K562 (cell line): ENCODE results near the gene ACER3. TPM values are rescaled to one million over a fixed set of nuclear protein-coding genes. Genes with fewer than 3 reads are reported as not detected.

Source experiments
- ATAC-seq: fragments of 200-7000 bp; cut with Tn5 transposase; 3 replicates; pipeline ENCODE4 v1.9.1; 2020; ENCODE audit warnings: moderate library complexity
- BruUV-seq: library from RNA; stranded (reverse); fragments of 400-500 nt; replicated peaks from 2 replicates; lab custom pipeline; 2021; lab: Mats Ljungman, UMichigan
- CTCF ChIA-PET: fragments of 300-600 bp; formaldehyde crosslinking; extraction: SDS; loops from one replicate; lab custom pipeline; 2021; ENCODE audit warnings: low intra/inter-chr PET ratio; lab: Yijun Ruan, JAX
- POLR2A ChIA-PET: fragments of 300-600, 350-650 bp; sonication (Branson Sonifier 250); formaldehyde crosslinking; extraction: SDS; loops from one replicate; lab custom pipeline; 2021; ENCODE audit warnings: antibody characterized with exemption, inconsistent platforms; lab: Yijun Ruan, JAX
- DNase-seq, 4 experiments: peaks; one replicate each; pipeline versions ENCODE4 v3.0.0 to v3.0.0-alpha.2; 2011 to 2018; ENCODE audit warnings: low spot score in 3 of 4, mixed read lengths in 3 of 4; ENCODE audit errors: extremely low read depth in 1 of 4
- FAIRE-seq: peaks from 2 replicates; lab custom pipeline; 2011; peaks lifted over from hg19 to GRCh38; lab: Jason Lieb, UNC
- H2AFZ ChIP-seq: 2 replicates; pipeline ENCODE4 v1.6.0; 2011; ENCODE audit warnings: low read depth, low read length, control low read depth, inconsistent platforms
- H3K27ac ChIP-seq: fragments of 200-600 bp; 3 replicates; pipeline ENCODE4 v1.8.0; 2011; ENCODE audit warnings: low read depth, mild to moderate bottlenecking, control low read depth, inconsistent platforms, low read length, moderate library complexity, mixed read lengths; ENCODE audit errors: extremely low read depth
- H3K27me3 ChIP-seq, 2 experiments: fragments of 300-600 bp in 1 of 2; 2 replicates in 1 of 2; 3 replicates in 1 of 2; pipeline versions ENCODE4 v1.6.0 to v1.8.0; 2011; ENCODE audit warnings: inconsistent platforms in 2 of 2, low read length in 2 of 2, mild to moderate bottlenecking in 1 of 2, mixed read lengths in 1 of 2, moderate library complexity in 1 of 2; ENCODE audit not compliant: control insufficient read depth in 2 of 2, insufficient read depth in 2 of 2
- H3K36me3 ChIP-seq: fragments of 300-600 bp; 3 replicates; pipeline ENCODE4 v1.8.0; 2011; ENCODE audit warnings: mild to moderate bottlenecking, low read length, inconsistent platforms; ENCODE audit not compliant: control insufficient read depth, insufficient read depth
- H3K4me1 ChIP-seq, 2 experiments: fragments of 200-600 bp in 1 of 2; replicated peaks in 1 of 2; 2 replicates in 1 of 2; 3 replicates in 1 of 2; pipeline versions ENCODE4 v1.5.1 to v1.8.0; 2011; ENCODE audit warnings: inconsistent platforms in 2 of 2, low read length in 2 of 2, mild to moderate bottlenecking in 1 of 2, mixed read lengths in 1 of 2, moderate library complexity in 1 of 2; ENCODE audit not compliant: control insufficient read depth in 2 of 2, insufficient read depth in 2 of 2
- H3K4me2 ChIP-seq: 2 replicates; pipeline ENCODE4 v1.6.1; 2011; ENCODE audit warnings: low read length, control low read depth, inconsistent platforms, mixed read lengths; ENCODE audit not compliant: insufficient read depth
- H3K4me3 ChIP-seq: fragments of 200-600 bp; sonication (generic), shearing (Covaris generic); 2 replicates; pipeline ENCODE4 v1.5.1; 2016; ENCODE audit warnings: control low read depth, inconsistent platforms
- H3K79me2 ChIP-seq: fragments of 200-600 bp; 3 replicates; pipeline ENCODE4 v1.8.0; 2011; ENCODE audit warnings: low read length, inconsistent platforms; ENCODE audit not compliant: control insufficient read depth, insufficient read depth
- H3K9ac ChIP-seq, 2 experiments: 2 replicates each; pipeline versions ENCODE4 v1.6.0 to v1.6.1; 2011; ENCODE audit warnings: low read depth in 2 of 2, low read length in 2 of 2, control low read depth in 1 of 2, inconsistent platforms in 1 of 2, mild to moderate bottlenecking in 1 of 2, mixed read lengths in 1 of 2; ENCODE audit not compliant: insufficient read depth in 1 of 2
- H3K9me1 ChIP-seq: one replicate; pipeline ENCODE4 v1.6.0; 2011; ENCODE audit warnings: inconsistent platforms, mild to moderate bottlenecking, low read length, moderate library complexity; ENCODE audit not compliant: control insufficient read depth, insufficient read depth
- H3K9me3 ChIP-seq: replicated peaks from 2 replicates; pipeline ENCODE4 v1.5.1; 2011; ENCODE audit warnings: low read depth, low read length, inconsistent platforms; ENCODE audit not compliant: control insufficient read depth, insufficient read depth
- H4K20me1 ChIP-seq: replicated peaks from 2 replicates; pipeline ENCODE4 v1.6.1; 2011; ENCODE audit warnings: low read length, inconsistent platforms, mixed read lengths; ENCODE audit not compliant: control insufficient read depth, insufficient read depth
- CC2D1A ChIP-seq: fragments of 450-650 bp; IDR thresholded peaks from 2 replicates; pipeline ENCODE4 v1.6.1; 2017; ENCODE audit warnings: mild to moderate bottlenecking
- FOSL1 ChIP-seq: fragments of 200-800 bp; sonication (Bioruptor generic); conservative IDR thresholded peaks from 2 replicates; pipeline ENCODE4 v1.6.1; 2016; ENCODE audit warnings: missing genetic modification characterization, missing compliant biosample characterization
- HNRNPLL ChIP-seq: fragments of 200-400 bp; formaldehyde crosslinking; IDR thresholded peaks from 2 replicates; pipeline ENCODE4 v1.6.1; 2017; ENCODE audit warnings: low read length, low read depth, mild to moderate bottlenecking; ENCODE audit not compliant: poor library complexity, severe bottlenecking
- MAFF ChIP-seq: IDR thresholded peaks from 2 replicates; pipeline ENCODE4 v1.6.1; 2012; ENCODE audit warnings: low read length, improper control_type of control experiment
- NFXL1 ChIP-seq: fragments of 450-650 bp; formaldehyde crosslinking; IDR thresholded peaks from 2 replicates; pipeline ENCODE4 v1.4.0; 2021; ENCODE audit warnings: mild to moderate bottlenecking
- POLR2B ChIP-seq: fragments of 450-650 bp; IDR thresholded peaks from 2 replicates; pipeline ENCODE4 v1.6.1; 2018; ENCODE audit warnings: low read depth; ENCODE audit not compliant: partially characterized antibody
- RAD51 ChIP-seq: fragments of 450-650 bp; IDR thresholded peaks from 2 replicates; pipeline ENCODE4 v1.7.1; 2016; ENCODE audit warnings: low read depth, mild to moderate bottlenecking, borderline replicate concordance
- SPI1 ChIP-seq: IDR thresholded peaks from 2 replicates; pipeline ENCODE4 v1.6.1; 2011; ENCODE audit warnings: low read depth, low read length, control low read depth, borderline replicate concordance
- TBL1XR1 ChIP-seq, 2 experiments: IDR thresholded peaks; 2 replicates each; pipeline ENCODE4 v1.6.1; 2012; ENCODE audit warnings: improper control_type of control experiment in 2 of 2, low read length in 2 of 2, mild to moderate bottlenecking in 1 of 2
- ZNF75A ChIP-seq: fragments of 450-650 bp; formaldehyde crosslinking; IDR thresholded peaks from 2 replicates; pipeline ENCODE4 v1.4.0; 2020; ENCODE audit warnings: mild to moderate bottlenecking
- ZNF830 ChIP-seq: fragments of 250-450 bp; sonication (Bioruptor Pico); IDR thresholded peaks from 2 replicates; pipeline ENCODE4 v1.5.0; 2021; ENCODE audit warnings: mild to moderate bottlenecking
- WGBS: fragments of 100-300 bp; shearing (Covaris generic); methylation state at CpG from one replicate; pipeline ENCODE4 v1.1.6; 2016; ENCODE audit warnings: low coverage, mixed read lengths; ENCODE audit not compliant: insufficient coverage; ENCODE audit errors: missing lambda C conversion rate; 5-methylcytosine and 5-hydroxymethylcytosine counted together
- in situ Hi-C: fragments of 300-500 bp; cut with MboI; formaldehyde crosslinking; loops from 4 replicates; pipeline ENCODE4 v1.15.0; 2018; ENCODE audit warnings: inconsistent platforms, mixed read lengths
- intact Hi-C: fragments of 100-400 bp; cut with micrococcal nuclease; formaldehyde crosslinking; loops from 2 replicates; pipeline ENCODE4 v1.14.2; 2022
- polyA plus RNA-seq, 8 experiments: library from polyadenylated mRNA; depleted of rRNA in 4 of 8; stranded (reverse) in 5 of 8; unstranded in 3 of 8; fragments of >200 nt; fragmentation: Nextera tagmentation in 2 of 8; fragmentation: Illumina TruSeq in 1 of 8; extraction: Ambion mirVana in 2 of 8; extraction: Trizol in 1 of 8; gene quantifications; 2 replicates each; pipeline versions ENCODE4 v1.2.1 to v1.2.3, GENCODE V29; 2011 to 2014; ENCODE audit warnings: inconsistent platforms in 1 of 8, missing spikeins in 1 of 8
- total RNA-seq, 7 experiments: library from RNA; depleted of rRNA in 6 of 7; stranded (reverse); fragments of >200 nt in 6 of 7; fragmentation: Illumina TruSeq in 2 of 7; extraction: Trizol in 2 of 7; gene quantifications; 2 replicates each; pipeline versions ENCODE4 v1.2.1 to v1.2.3, GENCODE V29; 2011 to 2021; ENCODE audit warnings: low replicate concordance in 1 of 7
- TF ChIP-seq, protein P1 (sequence below): fragments of 450-650 bp; IDR thresholded peaks from 2 replicates; pipeline ENCODE4 v1.7.1; 2018; ENCODE audit warnings: mild to moderate bottlenecking, low read depth; ENCODE audit not compliant: partially characterized antibody
- TF ChIP-seq, protein P2 (sequence below), 3 experiments: IDR thresholded peaks in 2 of 3; conservative IDR thresholded peaks in 1 of 3; 2 replicates each; pipeline ENCODE4 v1.5.1; 2011 to 2012; ENCODE audit warnings: low read length in 3 of 3, mild to moderate bottlenecking in 3 of 3, control low read depth in 2 of 3, improper control_type of control experiment in 1 of 3, inconsistent platforms in 1 of 3, low read depth in 1 of 3, mixed read lengths in 1 of 3, moderate library complexity in 1 of 3; ENCODE audit not compliant: insufficient read depth in 2 of 3

ACER3 gene
- total and polyA plus RNA-seq, 9 of the 15 experiments (the other 6 are each of a cell fraction or from before 2014, with no cell fraction given): 2.0 to 23.8 (median 9.5) TPM

DNA sequence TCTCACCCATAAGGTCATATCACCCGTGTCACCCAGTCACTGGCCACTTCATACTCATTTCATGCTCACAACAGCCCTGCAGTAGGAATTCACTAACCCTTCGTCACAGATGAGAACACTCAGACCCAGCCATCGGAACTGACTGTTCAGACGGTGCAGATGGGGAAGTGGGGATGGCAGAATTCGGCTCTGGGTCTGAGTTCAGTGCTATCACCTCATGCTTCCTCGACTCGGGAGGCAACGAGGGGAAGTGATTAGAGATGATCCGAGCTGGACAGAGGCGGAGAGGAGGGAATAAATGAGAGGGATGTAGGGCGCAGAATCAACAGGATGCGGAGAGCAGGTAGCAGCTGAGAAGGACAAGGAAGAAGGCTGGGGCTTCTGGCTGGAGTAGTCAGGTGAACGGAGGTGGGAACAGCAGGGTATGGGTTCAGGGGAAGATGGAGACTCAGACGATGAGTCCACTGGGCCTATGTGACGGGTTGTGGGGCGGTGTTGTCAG is 178.2 kb downstream of the ACER3 start:
- in situ Hi-C loops: loop anchor here (10.0 kb wide), 1 partner anchor 114 kb away; no protein-coding TSS in a partner anchor
- Histone ChIP-seq H3K9me3 (0 out of 2 replicates have a peak, but pooled peaks cover 1% of the 10 kb centered on the region), H3K79me2 (no peaks in the 10 kb centered on the region), H3K36me3 (no peaks in the 10 kb centered on the region), H3K9ac (no peak overlapping the region; a peak in 1 of 4 replicates), H3K9me1 (no peaks in the 10 kb centered on the region), H2AFZ (peak overlapping the region; percentile 76; the same call in 1 of the 2 replicates), H3K27me3 (no peaks in the 10 kb centered on the region; a peak in 1 of 5 replicates), H3K27ac (peak overlapping the region; percentile 70; the same call in 2 of the 3 replicates), H3K4me2 (peak overlapping the region; percentile 43; the same call in 1 of the 2 replicates), H3K4me3 (no peak overlapping the region), H3K4me1 (peaks cover 0 to 12% of the 10 kb centered on the region in 2 experiments; a peak in 3 of 5 replicates), H4K20me1 (no peaks in the 10 kb centered on the region)
- POLR2A ChIA-PET: interaction anchor here (4.1 kb wide), 1 partner anchor 12 kb away, joined by 17 read pairs; no protein-coding TSS in a partner anchor
- BruUV-seq: no TSS peak
- 39% methylated on average over 16 of the region's 16 CpGs for WGBS
- FAIRE-seq (peak; percentile 48), DNase-seq (no peak), ATAC-seq (no peak)
- CTCF ChIA-PET: no interaction called here
- intact Hi-C loops: no loop called here
- TF ChIP-seq, protein P1, sequence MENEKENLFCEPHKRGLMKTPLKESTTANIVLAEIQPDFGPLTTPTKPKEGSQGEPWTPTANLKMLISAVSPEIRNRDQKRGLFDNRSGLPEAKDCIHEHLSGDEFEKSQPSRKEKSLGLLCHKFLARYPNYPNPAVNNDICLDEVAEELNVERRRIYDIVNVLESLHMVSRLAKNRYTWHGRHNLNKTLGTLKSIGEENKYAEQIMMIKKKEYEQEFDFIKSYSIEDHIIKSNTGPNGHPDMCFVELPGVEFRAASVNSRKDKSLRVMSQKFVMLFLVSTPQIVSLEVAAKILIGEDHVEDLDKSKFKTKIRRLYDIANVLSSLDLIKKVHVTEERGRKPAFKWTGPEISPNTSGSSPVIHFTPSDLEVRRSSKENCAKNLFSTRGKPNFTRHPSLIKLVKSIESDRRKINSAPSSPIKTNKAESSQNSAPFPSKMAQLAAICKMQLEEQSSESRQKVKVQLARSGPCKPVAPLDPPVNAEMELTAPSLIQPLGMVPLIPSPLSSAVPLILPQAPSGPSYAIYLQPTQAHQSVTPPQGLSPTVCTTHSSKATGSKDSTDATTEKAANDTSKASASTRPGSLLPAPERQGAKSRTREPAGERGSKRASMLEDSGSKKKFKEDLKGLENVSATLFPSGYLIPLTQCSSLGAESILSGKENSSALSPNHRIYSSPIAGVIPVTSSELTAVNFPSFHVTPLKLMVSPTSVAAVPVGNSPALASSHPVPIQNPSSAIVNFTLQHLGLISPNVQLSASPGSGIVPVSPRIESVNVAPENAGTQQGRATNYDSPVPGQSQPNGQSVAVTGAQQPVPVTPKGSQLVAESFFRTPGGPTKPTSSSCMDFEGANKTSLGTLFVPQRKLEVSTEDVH: no peak
- TF ChIP-seq SPI1 (peak; percentile 60; the same call in 1 of the 2 replicates), POLR2B (no peak), NFXL1 (CRISPR knock-in tag) (no peak), ZNF75A (CRISPR knock-in tag) (no peak), TBL1XR1 (IDR thresholded peaks at IDR 0.05; ENCODE audit: low read length in 2 of 2) (no peak), RAD51 (no peak), CC2D1A (no peak), HNRNPLL (no peak), FOSL1 (tag) (0 out of 2 replicates have a peak, but pooled peaks have one; percentile 3), ZNF830 (CRISPR knock-in tag) (no peak), MAFF (no peak)
- TF ChIP-seq, protein P2, sequence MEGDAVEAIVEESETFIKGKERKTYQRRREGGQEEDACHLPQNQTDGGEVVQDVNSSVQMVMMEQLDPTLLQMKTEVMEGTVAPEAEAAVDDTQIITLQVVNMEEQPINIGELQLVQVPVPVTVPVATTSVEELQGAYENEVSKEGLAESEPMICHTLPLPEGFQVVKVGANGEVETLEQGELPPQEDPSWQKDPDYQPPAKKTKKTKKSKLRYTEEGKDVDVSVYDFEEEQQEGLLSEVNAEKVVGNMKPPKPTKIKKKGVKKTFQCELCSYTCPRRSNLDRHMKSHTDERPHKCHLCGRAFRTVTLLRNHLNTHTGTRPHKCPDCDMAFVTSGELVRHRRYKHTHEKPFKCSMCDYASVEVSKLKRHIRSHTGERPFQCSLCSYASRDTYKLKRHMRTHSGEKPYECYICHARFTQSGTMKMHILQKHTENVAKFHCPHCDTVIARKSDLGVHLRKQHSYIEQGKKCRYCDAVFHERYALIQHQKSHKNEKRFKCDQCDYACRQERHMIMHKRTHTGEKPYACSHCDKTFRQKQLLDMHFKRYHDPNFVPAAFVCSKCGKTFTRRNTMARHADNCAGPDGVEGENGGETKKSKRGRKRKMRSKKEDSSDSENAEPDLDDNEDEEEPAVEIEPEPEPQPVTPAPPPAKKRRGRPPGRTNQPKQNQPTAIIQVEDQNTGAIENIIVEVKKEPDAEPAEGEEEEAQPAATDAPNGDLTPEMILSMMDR (IDR thresholded peaks at IDR 0.05 in 2 of 3, conservative IDR thresholded peaks at IDR 0.05 in 1 of 3; ENCODE audit: insufficient read depth in 2 of 3, low read depth in 1 of 3, low read length in 3 of 3): no peak
